HG03045 (cell line): ENCODE data around the gene CCDC7.
"Not testable (repeated sequence)": the region's sequence is repeated elsewhere in the genome, so short reads cannot be mapped to it uniquely, and the experiment has no call there.

Source experiments
- ATAC-seq: cut with Tn5 transposase; IDR thresholded peaks from one replicate; pipeline ENCODE4 v1.9.1; 2021; ENCODE audit warnings: mild to moderate bottlenecking, moderate library complexity; ENCODE audit not compliant: unreplicated experiment

The CCDC7 gene

DNA sequence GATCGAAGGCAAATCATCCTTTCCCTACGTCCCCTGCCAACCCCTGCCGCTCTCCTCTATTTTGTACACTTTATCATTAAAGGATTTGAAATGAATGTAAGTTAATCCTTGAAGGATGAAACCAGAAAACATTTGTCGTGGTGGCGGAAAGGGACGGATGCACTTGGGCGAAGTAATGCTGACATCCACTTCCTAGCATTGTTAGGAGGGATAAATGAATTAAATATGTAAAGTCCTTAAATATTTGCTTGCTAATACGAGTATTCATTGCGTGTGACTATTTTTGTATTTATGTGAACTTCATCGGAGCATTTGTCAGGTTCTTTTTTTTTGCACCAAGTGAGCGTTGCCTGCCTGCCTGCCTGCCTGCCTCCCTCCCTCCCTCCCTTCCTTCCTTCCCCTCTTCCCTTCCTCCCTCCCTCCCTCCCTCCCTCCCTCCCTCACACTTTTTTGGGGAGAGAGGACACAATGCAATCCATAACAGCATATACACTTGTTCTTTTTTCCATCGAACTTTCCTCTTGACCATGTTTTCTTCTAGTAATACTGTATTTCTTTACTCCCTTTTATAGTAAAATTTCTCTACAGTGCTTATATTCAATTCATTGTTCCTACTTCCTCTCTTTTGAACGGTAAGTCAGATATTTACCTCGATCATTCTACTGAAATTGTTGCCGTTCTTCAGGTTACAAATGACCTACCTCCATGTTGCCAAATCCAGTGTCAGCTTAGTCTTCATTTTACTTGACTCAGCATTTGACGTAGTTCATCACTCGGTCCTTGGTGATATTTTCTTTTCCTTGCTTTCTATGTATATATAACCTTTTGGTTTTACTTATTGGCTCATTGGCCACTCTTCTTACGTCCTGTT, 831 bp downstream of the CCDC7 start:
- peak; percentile 5 for ATAC-seq

DNA sequence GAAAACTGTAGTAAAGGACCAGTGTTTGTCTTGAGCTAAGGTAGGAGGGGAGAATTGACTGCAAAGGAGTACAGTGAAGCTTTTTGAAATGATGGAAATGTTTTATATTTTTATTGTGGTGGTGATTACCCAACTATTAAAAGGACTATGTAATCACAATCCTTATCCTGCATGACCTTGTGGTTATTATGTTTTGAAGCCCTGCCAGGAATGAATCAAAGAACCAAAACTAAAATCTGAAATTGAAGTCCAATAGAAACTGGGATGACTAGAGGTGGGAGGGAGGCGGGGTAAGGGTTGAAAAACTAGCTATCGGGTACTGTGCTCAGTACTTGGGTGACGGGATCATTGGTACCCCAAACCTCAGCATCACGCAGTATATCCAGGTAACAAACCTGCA, 8.2 kb downstream of the CCDC7 start:
- no peak for ATAC-seq

DNA sequence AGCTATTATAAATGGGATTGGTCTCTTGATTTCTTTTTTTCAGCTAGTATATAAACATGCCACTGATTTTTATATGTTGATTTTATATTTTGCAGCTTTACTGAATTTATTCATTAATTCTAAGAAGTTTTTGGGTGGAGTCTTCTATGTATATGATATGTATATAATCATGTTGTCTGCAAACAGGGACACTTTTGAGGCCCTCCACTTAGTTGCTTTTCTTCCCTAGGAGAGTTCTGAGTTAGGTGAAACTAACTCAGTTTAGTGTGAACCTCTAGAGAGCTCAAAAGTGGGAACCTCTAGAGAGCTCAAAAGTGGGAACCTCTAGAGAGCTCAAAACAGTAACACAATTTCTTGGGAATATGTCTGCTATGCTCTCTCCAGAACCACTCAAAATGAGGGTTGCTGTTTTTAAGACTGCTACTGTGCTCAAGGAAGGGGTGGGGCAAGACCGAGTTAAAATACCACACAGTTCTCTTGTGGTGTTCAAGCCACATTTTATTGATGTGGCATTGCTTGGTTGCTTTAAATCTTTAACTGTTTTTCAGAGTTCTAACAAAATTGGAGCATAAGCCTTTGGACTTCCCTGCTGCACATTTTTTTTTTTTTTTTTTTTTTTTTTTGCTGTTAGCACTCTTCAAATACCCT, 13.2 kb downstream of the CCDC7 start:
- ATAC-seq, result no peak

DNA sequence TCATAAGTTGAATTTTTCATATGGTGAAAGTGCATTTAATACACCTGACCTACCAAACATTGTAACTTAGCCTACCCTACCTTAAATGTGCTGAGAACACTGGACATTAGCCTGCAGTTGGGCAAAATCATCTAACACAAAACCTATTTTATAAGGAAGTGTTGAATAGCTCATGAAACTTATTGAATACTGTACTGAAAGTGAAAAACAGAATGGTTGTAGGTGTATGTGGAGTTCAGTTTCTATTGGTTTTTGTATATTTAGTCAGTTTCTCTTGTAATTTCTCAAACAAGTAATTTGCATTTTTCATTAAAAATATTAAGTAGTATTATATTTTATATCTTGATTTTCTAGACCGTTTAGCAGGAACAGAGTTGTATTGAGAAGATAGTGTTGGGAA, 15.3 kb downstream of the CCDC7 start:
- ATAC-seq, result no peak

DNA sequence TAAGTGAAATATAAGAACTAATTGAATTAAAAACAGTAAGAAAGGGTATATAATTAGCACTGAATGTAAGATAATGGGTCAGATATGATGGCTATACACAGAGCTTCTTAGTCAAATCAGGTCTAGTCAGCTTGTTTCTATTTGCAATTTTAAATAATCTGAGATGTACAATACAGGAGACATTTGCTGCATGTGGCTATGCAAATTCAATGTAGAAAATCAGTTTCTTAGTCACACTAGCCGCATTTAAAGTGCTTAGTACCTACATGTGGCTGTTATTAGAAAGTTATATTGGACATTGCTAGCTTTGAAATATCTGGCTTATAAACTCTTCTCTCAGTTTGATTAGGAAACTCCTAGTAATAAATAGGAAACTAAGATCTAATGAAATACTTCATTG, 25.3 kb downstream of the CCDC7 start:
- no peak for ATAC-seq

DNA sequence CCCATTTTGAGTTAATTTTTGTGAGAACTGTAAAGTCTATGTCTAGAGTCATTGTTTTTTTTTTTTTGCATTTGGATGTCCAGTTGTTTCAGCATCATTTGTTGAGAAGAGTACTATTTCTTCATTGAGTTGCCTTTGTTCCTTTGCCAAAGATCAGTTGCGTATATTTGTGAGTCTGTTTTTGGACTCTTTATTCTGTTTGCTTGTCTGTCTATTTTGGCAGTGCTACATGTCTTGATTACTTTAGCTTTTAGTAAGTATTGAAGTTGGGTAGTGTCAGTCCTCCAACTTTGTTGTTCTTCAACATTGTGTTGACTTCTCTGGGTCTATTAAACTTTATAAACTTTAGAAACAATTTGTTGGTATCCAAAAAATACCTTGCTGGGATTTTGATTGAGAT, 31.6 kb downstream of the CCDC7 start:
- no peak for ATAC-seq

DNA sequence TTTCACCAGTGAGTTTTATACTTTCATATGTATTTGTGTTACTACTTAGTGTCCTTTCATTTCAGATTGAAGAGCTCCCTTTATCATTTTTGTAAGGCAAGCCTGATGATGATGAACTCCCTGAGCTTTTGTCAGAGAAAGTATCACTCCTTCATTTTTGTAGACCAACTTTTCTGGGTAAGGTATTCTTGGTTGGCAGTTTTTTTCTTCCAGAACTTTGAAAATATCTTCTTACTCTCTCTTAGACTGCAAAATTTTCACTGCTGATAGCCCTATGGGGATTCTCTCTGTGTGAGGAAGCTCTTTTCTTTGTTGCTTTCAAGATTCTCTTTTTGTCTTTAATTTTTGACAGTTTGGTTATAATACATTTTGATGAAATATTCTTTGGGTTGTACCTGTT, 35.7 kb downstream of the CCDC7 start:
- ATAC-seq, result no peak

DNA sequence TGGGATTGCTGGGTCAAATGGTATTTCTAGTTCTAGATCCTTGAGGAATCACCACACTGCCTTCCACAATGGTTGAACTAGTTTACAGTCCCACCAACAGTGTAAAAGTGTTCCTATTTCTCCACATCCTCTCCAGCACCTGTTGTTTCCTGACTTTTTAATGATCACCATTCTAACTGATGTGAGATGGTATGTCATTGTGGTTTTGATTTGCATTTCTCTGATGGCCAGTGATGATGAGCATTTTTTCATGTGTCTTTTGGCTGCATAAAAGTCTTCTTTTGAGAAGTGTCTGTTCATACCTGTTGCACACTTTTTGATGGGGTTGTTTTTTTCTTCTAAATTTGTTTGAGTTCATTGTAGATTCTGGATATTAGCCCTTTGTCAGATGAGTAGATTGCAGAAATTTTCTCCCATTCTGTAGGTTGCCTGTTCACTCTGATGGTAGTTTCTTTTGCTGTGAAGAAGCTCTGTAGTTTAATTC, 37.1 kb downstream of the CCDC7 start:
- not testable (repeated sequence) for ATAC-seq

DNA sequence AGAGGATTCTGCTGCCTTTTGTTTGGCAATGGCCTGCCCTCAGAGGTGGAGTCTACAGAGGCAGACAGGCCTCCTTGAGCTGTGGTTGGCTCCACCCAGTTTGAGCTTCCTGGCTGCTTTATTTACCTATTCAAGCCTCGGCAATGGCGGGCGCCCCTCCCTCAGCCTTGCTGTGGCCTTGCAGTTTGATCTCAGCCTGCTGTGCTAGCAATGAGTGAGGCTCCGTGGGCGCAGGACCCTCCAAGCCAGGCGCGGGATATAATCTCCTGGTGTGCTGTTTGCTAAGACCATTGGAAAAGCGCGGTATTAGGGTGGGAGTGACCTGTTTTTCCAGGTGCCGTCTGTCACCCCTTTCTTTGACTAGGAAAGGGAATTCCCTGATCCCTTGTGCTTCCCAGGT, 42.1 kb downstream of the CCDC7 start:
- ATAC-seq, result not testable (repeated sequence)

DNA sequence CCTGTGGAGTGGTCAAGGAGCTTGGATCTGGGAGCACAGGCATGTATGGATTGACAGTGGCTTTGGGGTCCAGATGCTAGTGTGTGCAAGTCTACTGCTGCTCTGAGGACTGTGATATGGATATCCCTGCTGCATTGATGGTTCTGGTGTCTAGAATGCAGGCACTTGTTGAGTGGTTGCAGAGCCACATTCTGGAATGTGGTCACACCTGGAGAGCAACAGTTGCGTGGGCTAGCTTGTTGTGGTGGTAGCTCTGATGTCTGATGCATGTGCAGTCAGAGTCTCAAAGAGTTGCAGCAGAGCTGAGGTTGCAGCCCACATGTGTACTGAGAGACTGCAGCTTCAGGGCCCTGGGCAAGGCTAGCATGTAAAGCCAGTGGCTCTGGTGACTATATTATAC, 43.2 kb downstream of the CCDC7 start:
- no peak for ATAC-seq

DNA sequence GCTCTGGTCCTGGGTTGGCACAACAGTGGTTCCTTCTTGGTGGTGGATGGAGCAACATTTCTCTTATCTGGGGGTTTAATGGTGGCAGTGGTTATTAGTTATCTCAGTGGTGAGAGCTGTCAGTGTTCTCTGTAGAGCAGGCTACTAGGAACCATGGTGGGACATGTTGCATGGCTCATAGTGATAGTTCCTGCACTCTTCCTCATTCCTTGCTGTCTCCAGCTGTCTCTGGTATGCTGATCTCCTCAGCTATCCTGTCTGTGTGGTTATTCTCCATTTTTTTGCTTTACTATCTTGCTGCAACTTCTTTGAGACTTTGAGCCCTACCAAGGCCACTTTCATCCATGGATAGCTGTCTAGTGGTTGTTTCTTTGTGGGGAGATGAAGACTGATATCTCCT, 44.0 kb downstream of the CCDC7 start:
- no peak for ATAC-seq

DNA sequence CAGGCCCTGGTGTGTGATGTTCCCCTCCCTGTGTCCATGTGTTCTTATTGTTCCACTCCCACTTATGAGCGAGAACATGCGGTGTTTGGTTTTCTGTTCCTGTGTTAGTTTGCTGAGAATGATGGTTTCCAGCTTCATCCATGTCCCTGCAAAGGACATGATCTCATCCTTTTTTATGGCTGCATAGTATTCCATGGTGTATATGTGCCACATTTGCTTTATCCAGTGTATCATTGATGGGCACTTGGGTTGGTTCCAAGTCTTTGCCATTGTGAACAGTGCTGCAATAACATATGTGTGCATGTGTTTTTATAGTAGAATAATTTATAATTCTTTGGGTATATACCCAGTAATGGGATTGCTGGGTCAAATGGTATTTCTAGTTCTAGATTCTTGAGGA, 48.6 kb downstream of the CCDC7 start:
- not testable (repeated sequence) for ATAC-seq

DNA sequence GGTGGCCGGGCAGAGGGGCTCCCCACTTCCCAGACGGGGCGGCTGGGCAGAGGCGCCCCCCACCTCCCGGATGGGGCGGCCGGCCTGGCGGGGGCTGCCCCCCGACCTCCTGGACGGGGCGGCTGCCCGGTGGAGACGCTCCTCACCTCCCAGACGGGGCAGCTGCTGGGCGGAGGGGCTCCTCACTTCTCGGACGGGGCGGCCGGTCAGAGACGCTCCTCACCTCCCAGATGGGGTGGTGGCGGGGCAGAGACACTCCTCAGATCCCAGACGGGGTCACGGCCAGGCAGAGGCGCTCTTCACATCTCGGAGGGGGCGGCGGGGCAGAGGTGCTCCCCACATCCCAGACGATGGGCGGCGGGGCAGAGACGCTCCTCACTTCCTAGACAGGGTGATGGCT, 54.2 kb downstream of the CCDC7 start:
- not testable (repeated sequence) for ATAC-seq

DNA sequence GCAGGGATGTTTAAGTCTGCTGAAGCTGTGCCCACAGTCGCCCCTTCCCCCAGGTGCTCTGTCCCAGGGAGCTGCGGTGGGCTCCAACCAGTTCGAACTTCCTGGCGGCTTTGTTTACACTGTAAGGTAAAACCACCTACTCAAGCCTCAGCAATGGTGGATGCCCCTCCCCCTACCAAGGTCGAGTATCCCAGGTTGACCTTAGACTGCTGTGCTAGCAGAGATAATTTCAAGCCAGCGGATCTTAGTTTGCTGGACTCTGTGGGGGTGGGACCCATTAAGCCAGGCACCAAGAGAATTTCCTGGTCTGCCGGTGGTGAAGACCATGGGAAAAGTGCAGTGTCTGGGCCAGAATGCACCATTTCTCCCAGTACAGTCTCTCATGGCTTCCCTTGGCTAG, 56.0 kb downstream of the CCDC7 start:
- no peak for ATAC-seq

DNA sequence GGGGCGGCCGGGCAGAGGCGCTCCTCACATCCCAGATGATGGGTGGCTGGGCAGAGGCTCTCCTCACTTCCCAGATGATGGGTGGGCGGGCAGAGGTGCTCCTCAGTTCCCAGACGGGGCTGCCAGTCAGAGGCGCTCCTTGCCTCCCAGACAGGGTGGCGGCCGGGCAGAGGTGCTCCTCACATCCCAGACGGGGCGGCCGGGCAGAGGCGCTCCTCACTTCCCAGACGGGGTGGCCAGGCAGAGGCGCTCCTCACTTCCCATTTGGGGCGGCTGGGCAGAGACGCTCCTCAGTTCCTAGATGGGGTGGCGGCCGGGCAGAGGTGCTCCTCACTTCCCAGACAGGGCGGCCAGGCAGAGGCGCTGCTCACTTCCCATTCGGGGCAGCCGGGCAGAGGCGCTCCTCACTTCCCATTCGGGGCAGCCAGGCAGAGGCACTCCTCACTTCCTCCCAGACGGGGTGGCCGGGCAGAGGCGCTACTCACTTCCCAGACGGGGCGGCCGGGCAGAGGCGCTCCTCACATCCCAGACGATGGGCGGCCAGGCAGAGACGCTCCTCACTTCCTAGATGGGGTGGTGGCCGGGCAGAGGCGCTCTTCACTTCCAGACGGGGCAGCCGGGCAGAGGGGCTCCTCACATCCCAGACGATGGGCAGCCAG, 60.0 kb downstream of the CCDC7 start:
- not testable (repeated sequence) for ATAC-seq

DNA sequence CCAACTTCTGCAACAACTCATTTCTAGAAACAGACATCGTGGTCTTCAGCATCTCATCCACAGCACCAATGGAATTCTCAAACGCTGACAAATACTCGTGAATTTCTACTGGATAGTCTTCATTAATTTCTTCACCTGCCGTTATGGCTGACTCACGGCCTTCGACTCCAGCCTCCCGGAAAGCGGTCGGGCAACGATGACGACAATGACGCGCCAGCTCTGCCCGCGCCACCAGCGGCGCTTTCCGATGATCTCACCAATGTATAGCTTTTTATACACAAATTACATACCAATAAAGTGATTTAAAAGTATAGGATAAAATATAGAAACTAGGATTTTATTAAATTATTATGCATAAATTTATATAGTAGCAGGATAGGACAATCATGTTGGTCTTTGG, 65.7 kb downstream of the CCDC7 start:
- no peak for ATAC-seq

DNA sequence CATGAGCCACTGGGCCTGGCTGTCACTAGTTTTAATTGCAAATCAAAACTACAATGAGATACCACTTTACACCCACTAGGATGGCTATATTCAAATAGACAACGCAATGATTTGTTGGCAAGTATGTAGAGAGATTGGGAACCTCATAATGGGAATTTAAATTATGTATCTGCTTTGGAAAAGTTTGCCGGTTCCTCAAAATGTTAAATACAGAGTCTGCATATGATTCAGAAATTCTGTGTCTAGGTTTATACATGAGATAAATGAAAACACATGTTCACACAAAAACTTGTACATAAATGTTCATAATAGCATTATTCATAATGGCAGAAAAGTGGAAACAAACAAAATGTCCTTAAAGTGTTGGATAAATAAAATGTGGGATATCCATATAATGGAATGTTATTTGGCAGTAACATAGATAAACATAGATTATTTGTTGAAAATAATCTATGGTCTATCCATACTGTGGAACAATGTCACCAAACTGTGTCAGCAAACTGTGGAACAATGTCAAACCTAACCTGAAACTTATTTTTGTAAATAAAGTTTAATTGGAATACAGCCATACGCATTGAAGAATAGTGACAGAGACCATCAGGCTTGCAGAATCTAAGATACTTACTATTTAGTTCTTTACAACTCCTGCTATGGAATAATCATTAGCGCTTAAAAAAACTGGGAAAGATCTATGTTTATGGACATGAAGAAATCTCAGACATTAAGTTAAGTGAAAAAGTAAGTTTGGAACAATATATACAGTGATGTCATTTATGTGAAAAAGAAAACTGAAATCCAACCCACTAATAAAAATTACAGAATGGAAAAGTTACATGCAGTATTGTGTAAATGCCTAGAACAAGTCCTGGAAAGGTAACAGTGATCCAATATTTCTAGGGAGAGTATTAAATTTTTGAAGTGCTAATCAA, 70.9 kb downstream of the CCDC7 start:
- ATAC-seq, result no peak

DNA sequence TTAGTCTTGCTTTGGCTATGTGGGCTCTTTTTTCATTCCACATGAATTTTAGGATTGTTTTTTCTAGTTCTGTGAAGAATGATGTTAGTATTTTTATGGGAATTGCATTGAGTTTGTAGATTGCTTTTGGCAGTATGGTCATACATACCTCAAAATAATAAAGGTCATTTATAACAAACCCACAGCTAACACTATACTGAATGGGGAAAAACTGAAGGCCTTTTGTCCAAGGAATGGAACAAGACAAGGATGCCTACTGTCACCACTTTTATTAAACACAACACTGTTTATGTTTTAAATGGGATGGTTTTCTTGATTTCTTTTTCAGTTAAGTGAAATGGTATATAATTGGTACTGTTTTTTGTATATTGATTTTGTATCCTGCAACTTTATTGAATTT, 84.3 kb downstream of the CCDC7 start:
- no peak for ATAC-seq

DNA sequence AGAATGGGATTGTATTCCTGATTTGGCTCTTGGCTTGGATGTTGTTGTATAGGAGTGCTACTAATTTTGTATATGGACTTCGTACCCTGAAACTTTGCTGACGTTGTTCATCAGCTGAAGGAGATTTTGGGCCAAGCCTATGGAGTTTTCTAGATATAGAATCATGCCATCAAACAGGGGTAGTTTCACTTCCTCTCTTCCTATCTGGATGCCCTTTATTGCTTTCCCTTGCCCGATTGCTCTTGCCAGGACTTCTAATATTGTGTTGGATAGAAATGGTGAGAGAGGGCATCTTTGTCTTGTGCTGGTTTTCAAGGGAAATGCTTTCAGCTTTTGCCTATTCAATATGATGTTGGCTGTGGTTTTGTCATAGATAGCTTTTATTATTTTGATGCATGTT, 92.3 kb downstream of the CCDC7 start:
- ATAC-seq, result no peak

DNA sequence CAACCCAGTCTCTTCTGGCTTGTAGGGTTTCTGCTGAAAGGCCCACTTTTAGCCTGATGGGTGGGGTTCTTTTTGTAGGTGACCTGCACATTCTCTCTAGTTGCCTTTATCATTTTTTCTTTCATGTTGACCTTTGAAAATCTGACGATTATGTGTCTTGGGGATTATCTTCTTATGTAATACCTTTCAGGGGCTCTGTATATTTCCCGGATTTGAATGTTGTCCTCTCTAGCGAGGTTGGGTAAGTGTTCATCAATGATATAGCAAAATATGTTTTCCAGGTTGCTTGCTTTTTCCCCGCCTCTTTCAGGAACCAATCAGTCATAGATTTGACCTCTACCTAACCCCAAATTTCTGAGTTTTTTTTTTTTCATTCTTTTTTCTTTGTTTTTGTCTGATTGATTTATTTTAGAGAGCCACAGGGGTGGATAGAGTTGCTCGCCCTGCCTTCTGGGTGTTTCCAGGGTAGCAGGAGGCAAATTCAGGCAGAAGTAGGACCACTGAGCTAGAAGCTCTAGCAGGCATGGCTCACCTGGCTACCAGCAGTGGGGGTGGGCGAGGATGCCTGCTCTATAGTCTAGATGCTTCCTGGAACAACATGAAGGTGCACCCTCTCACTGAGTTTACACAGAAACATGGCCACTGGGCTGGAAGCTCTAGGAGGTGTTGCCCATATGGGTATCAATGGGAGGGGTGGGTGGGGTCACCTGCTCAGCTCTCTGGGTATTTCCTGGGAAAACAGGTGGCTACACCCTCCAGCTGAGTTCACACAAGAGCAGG, 94.9 kb downstream of the CCDC7 start:
- no peak for ATAC-seq
